Activated T-helper 17 cell treated with anti-CD3 and anti-CD28 coated beads, Interleukin-2, amount 50 U/mL, for 72 hours (primary cell): ENCODE data around the gene TMEM255A. TPM values are rescaled to one million over a fixed set of nuclear protein-coding genes. Genes with fewer than 3 reads are reported as not detected.

ENCODE experiments used
- ATAC-seq: fragments of 150-1000 bp; cut with Tn5 transposase; replicated peaks from 2 replicates; pipeline ENCODE4 v1.10.0; 2021; ENCODE audit warnings: mild to moderate bottlenecking, moderate library complexity
- H3K27ac Mint-ChIP-seq: one replicate; pipeline ENCODE4 v1.8.0; 2022; ENCODE audit warnings: mixed read lengths
- H3K27me3 Mint-ChIP-seq: one replicate; pipeline ENCODE4 v1.8.0; 2022; ENCODE audit warnings: mixed read lengths
- H3K36me3 Mint-ChIP-seq: one replicate; pipeline ENCODE4 v1.8.0; 2022; ENCODE audit warnings: low read depth, mild to moderate bottlenecking, mixed read lengths
- H3K4me1 Mint-ChIP-seq: one replicate; pipeline ENCODE4 v1.8.0; 2022; ENCODE audit warnings: mixed read lengths
- H3K4me3 Mint-ChIP-seq: one replicate; pipeline ENCODE4 v1.8.0; 2022; ENCODE audit warnings: mild to moderate bottlenecking, mixed read lengths
- H3K9me3 Mint-ChIP-seq: one replicate; pipeline ENCODE4 v1.8.0; 2022; ENCODE audit warnings: mixed read lengths
- total RNA-seq, 2 donors: library from RNA; stranded (reverse); gene quantifications; one replicate each; pipeline ENCODE4 v1.2.3, GENCODE V29; 2022

TMEM255A gene
- total RNA-seq, 2 donors from 2014 or later, result 0.08 TPM; not detected in 1

GRCh38 chrX:120316587-120317283 lies 5.5 kb upstream of the TMEM255A start:
- no peaks in the 10 kb centered on the region for H3K4me1 Mint-ChIP-seq
- peak; percentile 72 for ATAC-seq

GRCh38 chrX:120315776-120316175 lies 4.5 kb upstream of the TMEM255A start:
- Mint-ChIP-seq H3K9me3 (no peaks in the 10 kb centered on the region), H3K27ac (no peak overlapping the region), H3K27me3 (no peaks in the 10 kb centered on the region), H3K4me3 (no peak overlapping the region), H3K4me1 (no peaks in the 10 kb centered on the region), H3K36me3 (no peaks in the 10 kb centered on the region)
- ATAC-seq, result no peak

More at GRCh38 chrX:120316587-120317283, 5.5 kb upstream of the TMEM255A start:
- Mint-ChIP-seq H3K27me3 (no peaks in the 10 kb centered on the region), H3K27ac (no peak overlapping the region), H3K9me3 (no peaks in the 10 kb centered on the region), H3K36me3 (no peaks in the 10 kb centered on the region), H3K4me3 (no peak overlapping the region)

- Mint-ChIP-seq H3K4me3 (no peak overlapping the region), H3K36me3 (peaks cover 6% of the 10 kb centered on the region), H3K9me3 (no peaks in the 10 kb centered on the region), H3K27ac (no peak overlapping the region), H3K4me1 (peaks cover 6% of the 10 kb centered on the region), H3K27me3 (peaks cover 5% of the 10 kb centered on the region)
- no peak for ATAC-seq
Measured at GRCh38 chrX:120311727-120312063, 434 bp upstream of the TMEM255A start.

GRCh38 chrX:120309873-120310705 lies 1.2 kb downstream of the TMEM255A start:
- H3K9me3 Mint-ChIP-seq, result no peaks in the 10 kb centered on the region
- peaks cover 6% of the 10 kb centered on the region for H3K4me1 Mint-ChIP-seq
- peaks cover 5% of the 10 kb centered on the region for H3K27me3 Mint-ChIP-seq
- H3K27ac Mint-ChIP-seq, result peak overlapping the region; percentile 73
- H3K4me3 Mint-ChIP-seq, result peak overlapping the region; percentile 91
- ATAC-seq, result no peak
- H3K36me3 Mint-ChIP-seq, result peaks cover 6% of the 10 kb centered on the region

- Mint-ChIP-seq H3K27me3 (peaks cover 5% of the 10 kb centered on the region), H3K9me3 (no peaks in the 10 kb centered on the region), H3K4me1 (peaks cover 6% of the 10 kb centered on the region), H3K27ac (peak overlapping the region; percentile 73), H3K36me3 (peaks cover 6% of the 10 kb centered on the region), H3K4me3 (peak overlapping the region; percentile 91)
- ATAC-seq, result peak; percentile 97
Measured at GRCh38 chrX:120308959-120309872, 2.0 kb downstream of the TMEM255A start.

- peaks cover 6% of the 10 kb centered on the region for H3K36me3 Mint-ChIP-seq
- peaks cover 5% of the 10 kb centered on the region for H3K27me3 Mint-ChIP-seq
- no peaks in the 10 kb centered on the region for H3K9me3 Mint-ChIP-seq
- peak overlapping the region; percentile 91 for H3K4me3 Mint-ChIP-seq
- peaks cover 6% of the 10 kb centered on the region for H3K4me1 Mint-ChIP-seq
- ATAC-seq, result no peak
- no peak overlapping the region for H3K27ac Mint-ChIP-seq
Measured at GRCh38 chrX:120308558-120308957, 2.7 kb downstream of the TMEM255A start.

GRCh38 chrX:120306630-120307029 lies 4.6 kb downstream of the TMEM255A start:
- Mint-ChIP-seq H3K27ac (no peak overlapping the region), H3K36me3 (peaks cover 6% of the 10 kb centered on the region), H3K9me3 (no peaks in the 10 kb centered on the region), H3K4me3 (no peak overlapping the region), H3K4me1 (peaks cover 17% of the 10 kb centered on the region), H3K27me3 (peaks cover 5% of the 10 kb centered on the region)
- ATAC-seq, result no peak

GRCh38 chrX:120305531-120306141 lies 5.6 kb downstream of the TMEM255A start:
- Mint-ChIP-seq H3K27ac (no peak overlapping the region), H3K27me3 (peaks cover 5% of the 10 kb centered on the region), H3K4me1 (peaks cover 17% of the 10 kb centered on the region), H3K36me3 (peaks cover 6% of the 10 kb centered on the region), H3K4me3 (no peak overlapping the region), H3K9me3 (no peaks in the 10 kb centered on the region)
- no peak for ATAC-seq

GRCh38 chrX:120304256-120304655 lies 7.0 kb downstream of the TMEM255A start:
- ATAC-seq, result no peak
- Mint-ChIP-seq H3K27me3 (no peaks in the 10 kb centered on the region), H3K27ac (no peak overlapping the region), H3K36me3 (peaks cover under 1% of the 10 kb centered on the region), H3K4me1 (peaks cover 11% of the 10 kb centered on the region), H3K4me3 (no peak overlapping the region), H3K9me3 (no peaks in the 10 kb centered on the region)

- H3K27ac Mint-ChIP-seq, result peak overlapping the region; percentile 87
- no peaks in the 10 kb centered on the region for H3K36me3 Mint-ChIP-seq
- no peaks in the 10 kb centered on the region for H3K27me3 Mint-ChIP-seq
- H3K4me1 Mint-ChIP-seq, result peaks cover 11% of the 10 kb centered on the region
- H3K9me3 Mint-ChIP-seq, result no peaks in the 10 kb centered on the region
- ATAC-seq, result peak; percentile 99
- peak overlapping the region; percentile 63 for H3K4me3 Mint-ChIP-seq
Measured at GRCh38 chrX:120302434-120302833, 8.8 kb downstream of the TMEM255A start.

GRCh38 chrX:120301960-120302359 lies 9.3 kb downstream of the TMEM255A start:
- Mint-ChIP-seq H3K27me3 (no peaks in the 10 kb centered on the region), H3K4me1 (peaks cover 11% of the 10 kb centered on the region), H3K9me3 (no peaks in the 10 kb centered on the region), H3K27ac (peak overlapping the region; percentile 87), H3K36me3 (no peaks in the 10 kb centered on the region), H3K4me3 (peak overlapping the region; percentile 63)
- ATAC-seq, result no peak

GRCh38 chrX:120301497-120301896 lies 9.8 kb downstream of the TMEM255A start:
- H3K9me3 Mint-ChIP-seq, result no peaks in the 10 kb centered on the region
- no peaks in the 10 kb centered on the region for H3K36me3 Mint-ChIP-seq
- no peak for ATAC-seq
- no peaks in the 10 kb centered on the region for H3K27me3 Mint-ChIP-seq
- H3K4me3 Mint-ChIP-seq, result no peak overlapping the region
- H3K27ac Mint-ChIP-seq, result no peak overlapping the region
- H3K4me1 Mint-ChIP-seq, result peaks cover 11% of the 10 kb centered on the region

- no peaks in the 10 kb centered on the region for H3K9me3 Mint-ChIP-seq
- H3K27me3 Mint-ChIP-seq, result no peaks in the 10 kb centered on the region
- peaks cover 11% of the 10 kb centered on the region for H3K4me1 Mint-ChIP-seq
- no peak overlapping the region for H3K4me3 Mint-ChIP-seq
- ATAC-seq, result no peak
- H3K36me3 Mint-ChIP-seq, result no peaks in the 10 kb centered on the region
- H3K27ac Mint-ChIP-seq, result no peak overlapping the region
Measured at GRCh38 chrX:120299928-120300327, 11.3 kb downstream of the TMEM255A start.

- Mint-ChIP-seq H3K9me3 (no peaks in the 10 kb centered on the region), H3K4me3 (no peak overlapping the region), H3K4me1 (peaks cover 11% of the 10 kb centered on the region), H3K27me3 (no peaks in the 10 kb centered on the region), H3K36me3 (no peaks in the 10 kb centered on the region), H3K27ac (no peak overlapping the region)
- ATAC-seq, result no peak
Measured at GRCh38 chrX:120297923-120298322, 13.3 kb downstream of the TMEM255A start.
